Caco-2 (cell line): Measurements from ENCODE around the gene KIF4A. TPM values are rescaled to one million over a fixed set of nuclear protein-coding genes. Genes with fewer than 3 reads are reported as not detected.
"Not testable (repeated sequence)": the region's sequence is repeated elsewhere in the genome, so short reads cannot be mapped to it uniquely, and the experiment has no call there.

Source experiments
- BruUV-seq: library from RNA; stranded (reverse); fragments of 400-500 nt; replicated peaks from 2 replicates; lab custom pipeline; 2021; lab: Mats Ljungman, UMichigan
- CTCF ChIA-PET: fragments of 300-600 bp; sonication (Branson Sonifier 250); formaldehyde crosslinking; loops from one replicate; lab custom pipeline; 2022; ENCODE audit warnings: antibody characterized with exemption; lab: Charles Lee
- POLR2A ChIA-PET: fragments of 300-600 bp; sonication (Branson Sonifier 250); formaldehyde crosslinking; loops from one replicate; lab custom pipeline; 2022; ENCODE audit warnings: antibody characterized with exemption; lab: Charles Lee
- DNase-seq, 2 experiments: peaks; one replicate each; pipeline versions ENCODE4 v3.0.0 to v3.0.0-alpha.2; 2020 to 2022
- H3K27me3 ChIP-seq: replicated peaks from 2 replicates; pipeline ENCODE4 v1.6.0; 2011; ENCODE audit warnings: low read length; ENCODE audit not compliant: control insufficient read depth, insufficient read depth
- H3K36me3 ChIP-seq: 2 replicates; pipeline ENCODE4 v1.5.1; 2011; ENCODE audit warnings: low read length; ENCODE audit not compliant: control insufficient read depth, insufficient read depth
- H3K4me1 ChIP-seq: fragments of 250-450 bp; sonication (Bioruptor Pico); 2 replicates; pipeline ENCODE4 v1.5.1; 2020; ENCODE audit warnings: mild to moderate bottlenecking
- H3K4me3 ChIP-seq: 2 replicates; pipeline ENCODE4 v1.5.1; 2011; ENCODE audit warnings: low read depth, mild to moderate bottlenecking, control low read depth, low read length
- H3K9me3 ChIP-seq: fragments of 250-450 bp; sonication (Bioruptor Pico); 2 replicates; pipeline ENCODE4 v1.5.1; 2020; ENCODE audit warnings: mild to moderate bottlenecking, moderate library complexity
- H3K27ac Mint-ChIP-seq: one replicate; pipeline ENCODE4 v1.8.0; 2022; ENCODE audit warnings: mixed read lengths; ENCODE audit not compliant: unreplicated experiment
- H3K27me3 Mint-ChIP-seq: one replicate; pipeline ENCODE4 v1.8.0; 2022; ENCODE audit warnings: mixed read lengths; ENCODE audit not compliant: insufficient read depth, unreplicated experiment
- H3K36me3 Mint-ChIP-seq: one replicate; pipeline ENCODE4 v1.8.0; 2022; ENCODE audit warnings: mild to moderate bottlenecking, mixed read lengths; ENCODE audit not compliant: insufficient read depth, unreplicated experiment
- H3K4me1 Mint-ChIP-seq: one replicate; pipeline ENCODE4 v1.8.0; 2022; ENCODE audit warnings: low read depth, mixed read lengths; ENCODE audit not compliant: unreplicated experiment
- H3K4me3 Mint-ChIP-seq: one replicate; pipeline ENCODE4 v1.8.0; 2022; ENCODE audit warnings: mild to moderate bottlenecking, moderate library complexity, mixed read lengths; ENCODE audit not compliant: unreplicated experiment
- H3K9me3 Mint-ChIP-seq: one replicate; pipeline ENCODE4 v1.8.0; 2022; ENCODE audit warnings: mixed read lengths; ENCODE audit not compliant: unreplicated experiment
- intact Hi-C: fragments of 100-400 bp; cut with micrococcal nuclease; formaldehyde crosslinking; loops from one replicate; pipeline ENCODE4 v1.10.0; 2022; ENCODE audit not compliant: unreplicated experiment
- total RNA-seq: library from RNA; stranded (reverse); gene quantifications from 2 replicates; pipeline ENCODE4 v1.2.3, GENCODE V29; 2022
- TF ChIP-seq, protein P1 (sequence below), 2 experiments: fragments of 200-600 bp in 1 of 2; IDR thresholded peaks; 1 replicate in 1 of 2; 2 replicates in 1 of 2; pipeline versions ENCODE4 v1.5.1 to v1.8.0; 2011 to 2022; ENCODE audit warnings: antibody characterized with exemption in 1 of 2, control low read depth in 1 of 2, inconsistent platforms in 1 of 2, low read depth in 1 of 2, low read length in 1 of 2, mild to moderate bottlenecking in 1 of 2, moderate library complexity in 1 of 2; ENCODE audit not compliant: insufficient read depth in 1 of 2, severe bottlenecking in 1 of 2, unreplicated experiment in 1 of 2

Gene KIF4A
- total RNA-seq, 1 experiment from 2014 or later = 39.6 TPM

DNA sequence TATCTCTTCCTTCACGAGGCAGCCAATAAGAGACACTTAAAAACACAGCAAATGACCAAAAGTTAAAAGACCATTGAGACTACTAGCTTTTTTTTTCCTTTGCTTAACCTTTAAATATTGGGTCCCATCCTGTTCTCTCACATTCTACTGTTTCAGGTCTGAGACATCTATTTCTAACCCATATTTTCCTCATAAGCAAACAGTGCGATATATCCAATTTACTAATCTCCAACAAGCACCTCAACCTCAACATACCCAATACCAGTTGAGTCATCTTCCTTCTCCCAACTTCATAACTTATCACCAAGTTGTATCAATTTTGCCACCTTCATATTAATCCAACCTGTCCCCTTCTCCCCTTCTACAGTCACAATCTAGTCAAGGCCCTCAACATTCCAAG is 48.4 kb upstream of the KIF4A start:
- no peak for DNase-seq
- Mint-ChIP-seq H3K27ac (no peak overlapping the region), H3K9me3 (no peaks in the 10 kb centered on the region), H3K4me3 (no peak overlapping the region), H3K4me1 (no peaks in the 10 kb centered on the region), H3K36me3 (no peaks in the 10 kb centered on the region), H3K27me3 (no peaks in the 10 kb centered on the region)
- Histone ChIP-seq H3K4me3 (no peak overlapping the region), H3K9me3 (no peaks in the 10 kb centered on the region), H3K27me3 (no peaks in the 10 kb centered on the region), H3K36me3 (no peaks in the 10 kb centered on the region), H3K4me1 (no peaks in the 10 kb centered on the region)
- intact Hi-C loops = no loop called here
- ChIA-PET POLR2A (no interaction called here), CTCF (no interaction called here)
- no TSS peak for BruUV-seq
- TF ChIP-seq, protein P1, sequence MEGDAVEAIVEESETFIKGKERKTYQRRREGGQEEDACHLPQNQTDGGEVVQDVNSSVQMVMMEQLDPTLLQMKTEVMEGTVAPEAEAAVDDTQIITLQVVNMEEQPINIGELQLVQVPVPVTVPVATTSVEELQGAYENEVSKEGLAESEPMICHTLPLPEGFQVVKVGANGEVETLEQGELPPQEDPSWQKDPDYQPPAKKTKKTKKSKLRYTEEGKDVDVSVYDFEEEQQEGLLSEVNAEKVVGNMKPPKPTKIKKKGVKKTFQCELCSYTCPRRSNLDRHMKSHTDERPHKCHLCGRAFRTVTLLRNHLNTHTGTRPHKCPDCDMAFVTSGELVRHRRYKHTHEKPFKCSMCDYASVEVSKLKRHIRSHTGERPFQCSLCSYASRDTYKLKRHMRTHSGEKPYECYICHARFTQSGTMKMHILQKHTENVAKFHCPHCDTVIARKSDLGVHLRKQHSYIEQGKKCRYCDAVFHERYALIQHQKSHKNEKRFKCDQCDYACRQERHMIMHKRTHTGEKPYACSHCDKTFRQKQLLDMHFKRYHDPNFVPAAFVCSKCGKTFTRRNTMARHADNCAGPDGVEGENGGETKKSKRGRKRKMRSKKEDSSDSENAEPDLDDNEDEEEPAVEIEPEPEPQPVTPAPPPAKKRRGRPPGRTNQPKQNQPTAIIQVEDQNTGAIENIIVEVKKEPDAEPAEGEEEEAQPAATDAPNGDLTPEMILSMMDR (IDR thresholded peaks at IDR 0.05; ENCODE audit: insufficient read depth in 1 of 2, low read depth in 1 of 2, low read length in 1 of 2, severe bottlenecking in 1 of 2, unreplicated experiment in 1 of 2) = no peak

DNA sequence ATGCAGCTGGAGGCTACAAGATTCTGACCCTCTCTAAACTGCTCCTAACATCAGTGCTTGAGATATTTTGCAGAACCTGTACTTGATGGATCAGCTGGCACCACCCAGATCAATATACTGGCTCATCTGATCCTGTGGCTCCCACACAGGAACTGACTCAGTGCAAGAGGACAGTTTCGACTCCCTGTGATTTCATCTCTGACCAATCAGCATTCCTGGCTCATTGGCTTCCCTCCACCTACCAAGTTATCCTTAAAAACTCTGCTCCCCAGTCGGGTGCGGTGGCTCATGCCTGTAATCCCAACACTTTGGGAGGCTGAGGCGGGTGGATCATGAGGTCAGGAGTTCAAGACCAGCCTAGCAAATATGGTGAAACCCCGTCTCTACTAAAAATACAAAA is 46.3 kb upstream of the KIF4A start:
- H3K27me3 Mint-ChIP-seq, intact Hi-C loops, H3K36me3 Mint-ChIP-seq, H3K9me3 Mint-ChIP-seq, H3K4me3 Mint-ChIP-seq, H3K4me1 Mint-ChIP-seq, BruUV-seq, H3K27me3 ChIP-seq, H3K4me1 ChIP-seq, H3K36me3 ChIP-seq, H3K4me3 ChIP-seq, CTCF ChIA-PET, DNase-seq, H3K9me3 ChIP-seq, H3K27ac Mint-ChIP-seq, POLR2A ChIA-PET: not testable (repeated sequence)

DNA sequence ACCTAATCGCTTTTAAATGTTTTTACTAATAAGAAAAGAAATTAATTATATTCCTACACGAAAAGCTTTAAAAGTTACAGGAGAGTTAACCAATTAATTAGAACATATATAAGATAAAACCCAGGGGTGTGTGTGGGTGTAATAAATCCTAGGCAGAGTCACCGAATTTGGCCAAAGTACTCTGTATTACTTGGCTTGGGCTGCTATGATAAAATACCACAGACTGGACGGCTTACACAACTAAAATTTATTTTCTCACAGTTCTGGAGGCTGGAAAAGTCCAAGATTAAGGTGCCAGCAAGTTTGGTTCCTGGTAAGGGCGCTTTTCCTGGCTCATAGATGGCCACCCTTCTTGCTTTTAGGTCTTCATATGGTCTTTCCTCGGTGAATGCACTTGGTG is 45.0 kb upstream of the KIF4A start:
- H3K9me3 ChIP-seq = no peaks in the 10 kb centered on the region
- no peak overlapping the region for H3K4me3 Mint-ChIP-seq
- H3K9me3 Mint-ChIP-seq = no peaks in the 10 kb centered on the region
- TF ChIP-seq, protein P1 (IDR thresholded peaks at IDR 0.05; ENCODE audit: insufficient read depth in 1 of 2, low read depth in 1 of 2, low read length in 1 of 2, severe bottlenecking in 1 of 2, unreplicated experiment in 1 of 2) = no peak
- H3K27me3 Mint-ChIP-seq = no peaks in the 10 kb centered on the region
- no peak for DNase-seq
- no peak overlapping the region for H3K4me3 ChIP-seq
- intact Hi-C loops = no loop called here
- ChIA-PET CTCF (no interaction called here), POLR2A (no interaction called here)
- no peaks in the 10 kb centered on the region for H3K4me1 Mint-ChIP-seq
- H3K36me3 ChIP-seq = no peaks in the 10 kb centered on the region
- H3K27ac Mint-ChIP-seq = no peak overlapping the region
- H3K27me3 ChIP-seq = no peaks in the 10 kb centered on the region
- no peaks in the 10 kb centered on the region for H3K4me1 ChIP-seq
- no TSS peak for BruUV-seq
- H3K36me3 Mint-ChIP-seq = no peaks in the 10 kb centered on the region

DNA sequence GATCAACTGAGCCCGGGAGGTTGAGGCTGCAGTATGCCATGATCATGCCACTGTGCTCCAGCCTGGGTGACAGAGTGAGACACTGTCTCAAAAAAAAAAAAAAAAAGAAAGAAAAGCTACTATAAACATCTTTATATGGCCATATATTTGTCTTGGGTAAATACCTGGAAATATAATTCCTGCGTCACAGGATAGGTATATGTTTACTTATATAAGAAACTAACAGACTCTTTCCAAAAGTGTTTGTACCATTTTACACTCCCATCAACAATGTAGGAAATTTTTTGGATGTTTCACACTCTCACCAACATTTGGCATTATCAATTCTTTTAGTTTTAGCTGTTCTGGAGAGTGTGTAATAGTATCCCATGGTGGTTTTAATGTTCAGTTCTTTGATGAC is 42.7 kb upstream of the KIF4A start:
- BruUV-seq = no TSS peak
- Histone ChIP-seq H3K4me3 (no peak overlapping the region), H3K4me1 (no peaks in the 10 kb centered on the region), H3K36me3 (no peaks in the 10 kb centered on the region), H3K9me3 (no peaks in the 10 kb centered on the region), H3K27me3 (no peaks in the 10 kb centered on the region)
- H3K4me1 Mint-ChIP-seq = no peaks in the 10 kb centered on the region
- ChIA-PET POLR2A (no interaction called here), CTCF (no interaction called here)
- H3K36me3 Mint-ChIP-seq = no peaks in the 10 kb centered on the region
- no peaks in the 10 kb centered on the region for H3K9me3 Mint-ChIP-seq
- intact Hi-C loops = no loop called here
- H3K27me3 Mint-ChIP-seq = no peaks in the 10 kb centered on the region
- TF ChIP-seq, protein P1 (IDR thresholded peaks at IDR 0.05; ENCODE audit: insufficient read depth in 1 of 2, low read depth in 1 of 2, low read length in 1 of 2, severe bottlenecking in 1 of 2, unreplicated experiment in 1 of 2) = no peak
- no peak overlapping the region for H3K4me3 Mint-ChIP-seq
- H3K27ac Mint-ChIP-seq = no peak overlapping the region
- DNase-seq = no peak
